A549 (cell line): ENCODE measurements around the gene PRODH.

Experiments
- BHLHE40 ChIP-seq: IDR thresholded peaks from 2 replicates; pipeline ENCODE4 v1.6.1; 2012; ENCODE audit warnings: low read depth, low read length, inconsistent platforms
- CTCF ChIP-seq: fragments of >200 bp; sonication (Bioruptor Twin); formaldehyde crosslinking; IDR thresholded peaks from 3 replicates; pipeline ENCODE4 v1.5.1; 2016
- POLR2A ChIP-seq: IDR thresholded peaks from 2 replicates; pipeline ENCODE4 v1.6.1; 2012; ENCODE audit warnings: mild to moderate bottlenecking, low read length
- USF2 ChIP-seq: fragments of 450-650 bp; IDR thresholded peaks from 2 replicates; pipeline ENCODE4 v1.6.1; 2014; ENCODE audit warnings: antibody characterized with exemption

- TF ChIP-seq POLR2A (no peak), CTCF (no peak), BHLHE40 (no peak), USF2 (no peak)
Measured at GRCh38 chr22:18978506-18978905, 42.4 kb upstream of the PRODH start.
